Epidermal melanocyte (primary cell): Measurements from ENCODE around the gene AXIN2.
"Not testable (repeated sequence)": the region's sequence is repeated elsewhere in the genome, so short reads cannot be mapped to it uniquely, and the experiment has no call there.

Source experiments
- DNase-seq: peaks from one replicate; pipeline ENCODE4 v3.0.0; 2011; ENCODE audit warnings: low spot score; ENCODE audit not compliant: insufficient read length

Gene AXIN2

DNA sequence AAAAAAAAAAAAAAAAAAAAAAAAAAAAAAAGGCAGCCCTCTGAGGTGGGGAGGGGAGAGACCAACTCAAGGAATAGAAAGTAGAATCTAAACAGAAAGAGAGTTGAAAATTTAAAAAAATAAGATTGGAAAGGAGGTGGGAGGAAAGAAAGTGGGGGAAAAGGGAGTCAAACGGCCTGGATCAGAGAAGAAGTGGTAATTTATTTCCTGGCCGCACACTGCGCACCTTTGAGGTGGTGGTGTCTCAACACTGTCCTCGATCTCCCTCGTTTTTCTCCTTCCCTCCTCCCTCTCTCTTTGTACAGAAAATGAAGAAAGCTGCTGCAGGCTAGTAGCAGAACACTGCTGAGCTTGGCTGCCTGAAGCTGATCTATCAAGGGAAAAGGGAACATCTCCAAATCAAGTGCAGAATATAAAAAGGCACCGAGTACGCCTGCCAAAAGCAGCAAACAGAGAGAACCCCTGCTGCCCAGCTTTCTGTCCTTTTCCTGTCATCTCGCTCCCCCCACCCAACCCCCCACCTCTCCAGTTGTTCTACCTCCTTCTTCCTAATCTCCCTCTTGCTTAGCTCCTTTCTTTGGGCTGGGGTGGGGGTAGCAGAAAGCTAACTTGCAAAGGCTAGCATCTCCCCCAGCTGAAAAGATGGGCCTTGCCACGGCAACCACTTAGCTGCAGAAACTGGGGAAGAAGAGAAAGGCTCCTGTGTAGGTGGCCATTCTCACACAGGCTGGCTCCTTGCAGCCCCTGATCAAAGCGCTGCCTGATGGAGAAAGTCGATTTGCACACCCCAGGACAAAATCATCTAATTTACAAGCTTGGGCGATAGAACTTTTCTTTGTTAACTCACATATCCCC is 22.5 kb downstream of the AXIN2 start:
- DNase-seq, result no peak

DNA sequence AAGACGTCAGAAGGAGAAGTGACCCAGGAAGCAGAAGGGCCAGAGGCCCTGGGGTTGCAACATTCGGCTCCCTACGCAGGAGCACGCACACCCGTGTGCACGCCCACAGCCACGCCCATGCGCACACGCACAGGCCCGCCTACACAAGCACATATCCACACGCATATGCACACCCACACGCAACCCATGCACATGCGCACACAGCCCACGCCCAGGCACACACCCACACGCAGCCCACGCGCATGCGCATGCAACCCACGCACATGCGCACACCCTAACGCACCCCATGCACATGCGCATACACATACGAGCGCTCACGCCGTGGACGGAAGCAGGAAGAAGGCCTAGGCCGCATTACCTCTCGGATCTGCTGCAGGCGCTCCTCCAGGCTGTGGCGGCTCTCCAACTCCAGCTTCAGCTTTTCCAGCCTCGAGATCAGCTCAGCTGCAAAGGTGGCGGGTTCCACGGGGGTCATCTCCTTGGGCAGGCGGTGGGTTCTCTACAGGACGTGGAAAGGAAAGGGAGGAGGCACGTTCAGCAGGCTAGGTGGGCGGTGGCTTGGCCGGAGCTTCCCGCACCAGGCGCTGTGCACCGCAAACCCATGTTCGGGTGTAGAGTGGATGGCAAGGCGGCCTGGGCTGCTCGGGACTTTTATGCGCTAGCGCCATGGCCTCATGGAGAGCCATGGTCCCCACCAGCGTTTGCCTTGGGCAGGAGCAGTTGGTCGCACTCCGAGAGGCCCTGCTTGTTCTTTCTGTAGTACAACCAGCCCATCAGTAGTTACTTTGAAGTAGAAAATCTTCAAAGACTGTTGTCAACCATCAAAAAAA is 23.4 kb downstream of the AXIN2 start:
- DNase-seq, result no peak

DNA sequence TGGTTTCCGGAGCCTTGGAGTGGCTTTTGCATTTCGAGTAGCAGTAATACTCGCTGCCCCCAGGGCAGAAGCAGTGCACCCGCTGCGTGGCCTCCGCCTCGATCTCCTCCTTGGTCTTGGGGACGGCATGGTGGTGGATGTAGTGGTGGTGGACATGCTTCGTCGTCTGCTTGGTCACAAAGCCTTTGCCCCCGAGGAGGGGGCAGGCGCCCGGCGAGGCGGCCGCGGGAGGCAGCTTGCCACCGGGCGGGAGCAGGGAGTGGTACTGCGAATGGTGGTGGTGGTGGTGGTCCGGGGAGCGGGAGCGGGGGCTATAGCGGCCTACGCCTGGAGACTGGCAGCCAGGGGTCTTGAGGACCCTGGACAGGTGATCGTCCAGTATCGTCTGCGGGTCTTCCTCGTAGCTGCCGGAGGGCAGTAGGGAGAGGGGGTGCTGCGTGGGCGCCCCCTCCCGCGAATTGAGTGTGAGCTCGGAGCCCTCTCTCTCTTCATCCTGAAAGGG is 24.1 kb downstream of the AXIN2 start:
- no peak for DNase-seq

DNA sequence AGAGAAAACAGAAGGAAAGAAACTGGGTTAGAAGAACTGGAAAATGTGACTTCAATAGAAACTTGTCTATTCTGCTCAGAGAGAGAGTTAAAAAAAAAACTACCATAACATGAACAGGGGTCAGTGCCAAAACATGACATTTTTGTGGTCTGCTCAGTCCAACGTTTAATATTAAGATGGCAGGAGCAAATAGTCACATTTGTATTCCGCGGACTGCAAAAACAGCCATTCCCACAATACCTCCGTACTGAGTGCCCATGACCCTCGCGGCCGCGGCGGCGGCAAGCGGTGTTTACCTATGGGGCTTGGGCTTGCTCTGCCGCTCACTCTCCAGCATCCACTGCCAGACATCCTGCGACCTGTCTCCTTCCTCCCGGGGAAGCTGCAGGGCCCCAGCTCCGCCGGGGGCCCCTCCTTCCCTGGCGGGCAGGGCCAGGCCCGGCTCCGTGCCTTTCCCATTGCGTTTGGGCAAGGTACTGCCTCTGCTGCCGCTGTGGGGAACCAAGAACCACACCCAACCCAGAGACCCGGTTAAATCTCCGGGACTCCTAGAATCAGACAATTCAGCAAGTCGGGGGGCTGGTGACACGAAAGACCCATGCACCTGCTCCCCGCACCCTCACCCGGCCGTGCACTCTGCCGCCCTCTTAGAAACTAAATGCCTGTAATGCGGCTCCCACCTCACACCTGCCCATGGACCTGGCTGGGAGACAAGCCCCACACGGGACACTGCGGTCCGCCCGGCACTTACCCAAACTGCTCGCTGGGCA is 24.7 kb downstream of the AXIN2 start:
- no peak for DNase-seq

DNA sequence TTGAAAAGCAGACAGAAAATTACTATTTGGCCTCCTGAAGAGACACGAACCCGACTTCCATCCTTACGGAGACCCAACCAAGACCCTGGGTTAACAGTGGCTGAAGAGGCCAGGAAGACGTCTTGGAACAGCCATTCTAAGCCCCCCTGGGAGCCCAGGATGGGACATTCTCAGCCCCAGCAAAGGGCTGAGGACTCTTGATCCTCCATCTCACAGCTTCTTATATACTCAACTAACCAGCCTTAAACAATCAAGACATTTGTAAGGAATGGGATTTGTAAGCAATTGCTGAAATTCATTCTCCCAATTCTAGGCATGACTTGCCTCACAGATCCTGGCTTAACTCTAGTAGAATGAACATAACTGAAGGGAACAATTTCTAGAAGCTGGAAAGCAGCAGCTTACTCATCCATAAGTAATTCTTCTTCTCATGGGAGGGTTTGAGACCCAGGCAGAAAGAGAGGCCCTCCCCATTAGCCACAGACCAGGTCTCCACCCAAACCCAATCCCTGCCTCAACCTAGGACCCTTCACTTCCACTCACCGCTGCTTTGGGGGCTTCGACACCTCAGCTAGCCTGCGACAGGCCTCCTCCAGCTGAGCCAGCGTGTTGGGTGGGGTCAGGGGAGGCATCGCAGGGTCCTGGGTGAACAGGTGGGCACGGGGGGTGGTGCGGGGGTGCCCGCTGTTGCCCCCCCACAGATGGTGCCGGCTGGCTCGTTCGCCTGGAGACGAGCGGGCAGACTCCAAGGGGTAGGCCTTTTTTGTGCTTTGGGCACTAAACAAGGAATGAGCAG is 25.5 kb downstream of the AXIN2 start:
- no peak for DNase-seq

DNA sequence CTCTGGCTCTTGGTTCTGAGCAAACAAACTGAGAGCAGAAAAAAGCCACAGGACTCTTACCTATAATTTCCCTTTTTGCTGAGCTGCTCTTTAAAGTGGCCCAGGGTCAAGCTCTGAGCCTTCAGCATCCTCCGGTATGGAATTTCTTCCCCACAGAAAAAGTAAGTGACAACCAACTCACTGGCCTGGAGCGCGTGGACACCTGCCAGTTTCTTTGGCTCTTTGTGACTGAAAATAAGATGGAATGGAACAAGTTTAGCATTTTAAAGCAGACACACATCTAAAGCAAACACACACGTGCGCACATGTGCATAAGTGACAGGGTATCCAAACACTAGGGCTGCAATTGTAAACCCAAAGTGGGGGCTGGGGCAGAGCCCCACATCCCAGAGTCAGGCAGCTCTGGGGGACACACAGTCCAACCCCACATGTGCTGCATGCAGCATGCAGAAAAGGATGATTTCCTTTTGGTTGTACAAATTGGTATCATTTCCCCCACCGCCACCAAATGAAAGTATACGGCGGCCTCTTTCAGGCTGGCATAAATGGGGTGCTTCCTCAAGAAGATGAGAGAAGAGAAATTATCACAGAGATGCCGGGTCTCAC is 27.5 kb downstream of the AXIN2 start:
- no peak for DNase-seq

DNA sequence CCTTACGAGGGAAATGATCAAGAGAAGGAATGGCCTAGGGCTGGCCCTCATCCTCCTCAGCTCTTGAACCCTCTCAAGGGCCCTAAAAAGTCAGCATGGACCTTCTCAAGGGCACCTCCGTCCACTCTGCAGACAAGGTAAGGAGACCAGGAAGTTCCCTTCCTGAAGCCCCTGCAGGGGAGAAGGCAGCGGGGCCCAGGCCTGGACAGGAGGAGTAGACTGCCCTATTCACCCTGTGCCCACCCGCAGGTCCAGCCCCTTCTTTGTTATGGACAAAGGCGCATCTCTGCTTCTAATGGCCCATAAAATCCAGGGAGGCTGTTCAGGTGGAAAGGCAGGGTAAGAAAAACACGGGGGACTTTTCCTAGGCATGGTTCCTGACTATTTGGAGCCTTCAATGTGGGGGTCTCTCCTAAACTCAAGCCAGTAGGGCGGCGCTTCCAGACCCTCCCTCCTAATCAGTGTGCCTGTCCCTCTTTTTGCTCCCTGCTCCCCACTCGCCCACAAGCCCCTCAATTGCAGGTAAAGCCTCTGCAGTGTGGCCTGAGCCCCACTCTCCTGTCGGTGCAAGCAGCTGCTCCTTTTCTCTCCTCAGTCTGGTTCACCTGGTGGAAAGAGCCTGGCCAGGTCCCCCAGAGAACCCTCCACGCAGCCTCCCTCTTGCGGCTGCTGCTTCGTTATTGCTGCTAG is 28.2 kb downstream of the AXIN2 start:
- no peak for DNase-seq

DNA sequence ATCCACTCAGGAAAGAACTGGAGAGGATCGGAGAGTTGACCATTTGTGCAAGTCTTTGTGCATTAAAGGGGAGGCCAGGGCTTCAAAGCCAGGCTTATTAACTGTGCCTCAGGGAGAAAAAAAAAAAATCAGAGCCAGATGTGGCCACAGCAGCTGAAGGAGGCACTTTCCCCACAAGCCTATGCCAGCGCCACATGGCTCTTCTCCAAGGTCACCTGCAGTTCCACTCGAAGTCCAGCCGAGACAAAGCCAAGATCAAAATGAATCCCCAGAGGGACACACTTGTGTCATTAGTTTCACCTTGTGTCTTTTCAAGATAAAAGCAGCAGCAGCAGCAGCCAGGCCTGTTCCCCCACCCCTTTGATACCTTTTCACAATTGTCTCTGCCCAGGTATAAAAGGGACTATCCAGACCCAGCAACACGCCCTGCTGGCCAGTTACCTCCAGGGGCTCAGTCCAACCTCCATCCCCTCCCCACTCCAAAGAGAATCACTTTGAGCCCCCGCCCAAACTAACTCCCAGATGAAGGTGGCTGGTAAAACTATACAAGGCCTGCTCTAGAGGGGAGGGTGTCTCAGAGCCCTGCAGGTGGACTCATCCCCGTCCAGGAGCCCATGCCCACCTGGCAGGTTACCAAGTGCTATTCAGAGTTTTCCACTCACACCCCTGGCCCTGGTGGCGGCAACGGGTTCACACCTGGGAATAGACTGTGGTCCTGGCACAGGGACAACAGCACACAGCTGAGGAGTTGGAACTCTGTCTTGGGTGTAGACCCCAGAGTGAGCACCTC is 29.2 kb downstream of the AXIN2 start:
- DNase-seq, result no peak

DNA sequence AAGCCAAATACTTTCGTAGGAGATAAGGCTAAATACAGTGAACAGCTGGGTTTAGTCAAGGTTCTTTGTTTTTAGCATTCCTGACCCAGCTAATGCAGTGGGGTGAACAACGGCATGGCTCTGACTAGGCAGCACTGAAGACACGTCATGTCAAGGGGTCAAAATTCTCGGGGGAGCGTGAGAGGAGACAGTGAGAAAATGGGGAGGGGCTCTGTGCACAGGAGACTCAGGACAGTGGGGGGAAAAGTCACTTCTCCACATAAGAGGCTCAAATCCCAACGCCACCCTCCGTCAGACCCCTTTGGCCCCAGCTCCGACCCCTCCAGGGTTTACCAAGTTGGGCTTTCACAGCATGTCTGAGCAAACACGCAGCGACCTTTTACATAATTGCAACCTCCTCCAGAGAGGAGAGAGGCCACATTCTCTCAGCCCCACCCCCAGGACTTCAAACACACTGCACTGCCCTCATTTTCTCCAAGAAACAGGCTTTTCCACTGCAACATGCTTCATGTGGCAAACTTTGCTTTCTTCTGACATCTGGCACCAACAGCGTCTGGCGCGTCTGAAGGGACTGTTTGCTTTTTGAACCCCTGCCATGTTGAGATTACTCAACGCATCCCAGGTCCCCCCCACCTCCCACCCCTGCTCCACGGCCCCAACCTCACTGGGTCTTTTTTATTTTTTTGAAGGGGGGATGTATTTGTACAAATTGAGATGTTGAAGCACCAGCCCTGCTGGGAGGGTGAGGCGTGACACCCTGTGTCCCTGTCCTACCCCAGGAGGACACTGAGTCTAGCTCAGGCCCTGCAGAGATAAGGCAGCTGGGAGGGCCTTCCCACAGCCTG is 30.0 kb downstream of the AXIN2 start:
- peak; percentile 55 for DNase-seq

DNA sequence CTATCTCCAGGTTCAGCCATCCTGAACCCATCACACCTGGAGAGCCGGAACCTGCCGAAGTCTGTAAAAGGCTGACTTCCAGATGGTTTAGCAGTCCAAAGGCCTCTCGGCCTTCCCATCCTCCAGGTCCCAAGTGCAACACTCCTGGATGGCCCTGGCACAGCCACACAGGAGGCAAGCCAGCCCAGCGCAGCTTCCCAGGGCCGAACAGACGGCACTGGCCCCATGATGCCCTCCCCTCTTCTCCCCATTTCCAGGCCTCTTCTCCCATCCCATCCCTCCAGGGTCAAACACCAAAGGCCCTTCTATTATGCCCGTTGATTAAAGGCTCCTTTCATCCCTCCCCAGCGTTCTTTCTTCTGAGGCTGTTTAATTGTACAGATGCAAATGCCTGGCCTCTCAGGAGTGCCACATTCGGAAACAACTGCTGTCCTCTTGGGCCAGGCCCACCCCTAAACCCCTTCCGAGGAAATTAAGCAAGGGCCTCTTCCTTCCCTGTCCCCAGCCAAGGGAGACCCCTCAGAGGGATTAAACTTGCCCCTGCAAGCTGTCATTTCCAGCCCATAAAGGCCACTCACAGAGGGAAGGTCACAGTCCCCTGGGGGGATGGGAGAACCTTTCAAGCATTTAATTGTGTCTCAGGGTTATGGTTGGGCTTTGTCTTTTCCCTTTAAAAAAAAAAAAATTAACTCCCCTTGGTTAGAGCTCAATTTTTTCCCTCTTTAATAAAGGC is 30.8 kb downstream of the AXIN2 start:
- no peak for DNase-seq

DNA sequence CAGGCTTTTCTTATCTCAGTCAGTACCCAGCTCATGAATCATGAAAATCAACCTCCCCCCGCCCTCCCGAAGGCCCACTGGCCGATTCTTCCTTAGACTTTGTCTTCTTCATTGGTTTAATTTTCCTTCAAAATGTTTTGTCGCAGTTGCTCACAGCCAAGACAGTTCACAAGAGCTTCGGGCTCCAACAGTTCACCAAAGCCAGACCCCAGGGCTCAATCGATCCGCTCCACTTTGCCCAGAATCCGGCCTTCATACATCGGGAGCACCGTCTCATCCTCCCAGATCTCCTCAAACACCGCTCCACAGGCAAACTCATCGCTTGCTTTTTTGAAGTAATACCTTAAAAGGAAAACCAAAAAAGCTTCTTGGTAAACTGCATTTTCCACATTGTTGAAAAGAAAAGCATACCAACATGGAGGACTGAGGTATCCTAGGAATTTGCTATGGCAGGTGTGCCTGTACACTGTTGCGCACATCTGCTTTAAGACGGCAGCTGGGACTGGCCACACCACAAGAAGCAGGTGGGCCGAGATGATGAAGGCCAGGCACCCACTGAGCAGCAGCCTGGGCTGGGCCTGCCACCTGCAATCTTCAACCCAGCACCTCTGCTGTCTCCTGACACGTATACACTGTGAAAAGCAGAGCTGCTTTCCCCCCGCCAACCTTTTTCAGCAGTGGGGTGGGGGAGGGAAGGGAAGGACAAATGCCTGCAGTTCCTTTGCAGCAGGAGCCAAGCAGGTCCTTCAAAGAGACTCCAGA is 31.5 kb downstream of the AXIN2 start:
- DNase-seq, result no peak

DNA sequence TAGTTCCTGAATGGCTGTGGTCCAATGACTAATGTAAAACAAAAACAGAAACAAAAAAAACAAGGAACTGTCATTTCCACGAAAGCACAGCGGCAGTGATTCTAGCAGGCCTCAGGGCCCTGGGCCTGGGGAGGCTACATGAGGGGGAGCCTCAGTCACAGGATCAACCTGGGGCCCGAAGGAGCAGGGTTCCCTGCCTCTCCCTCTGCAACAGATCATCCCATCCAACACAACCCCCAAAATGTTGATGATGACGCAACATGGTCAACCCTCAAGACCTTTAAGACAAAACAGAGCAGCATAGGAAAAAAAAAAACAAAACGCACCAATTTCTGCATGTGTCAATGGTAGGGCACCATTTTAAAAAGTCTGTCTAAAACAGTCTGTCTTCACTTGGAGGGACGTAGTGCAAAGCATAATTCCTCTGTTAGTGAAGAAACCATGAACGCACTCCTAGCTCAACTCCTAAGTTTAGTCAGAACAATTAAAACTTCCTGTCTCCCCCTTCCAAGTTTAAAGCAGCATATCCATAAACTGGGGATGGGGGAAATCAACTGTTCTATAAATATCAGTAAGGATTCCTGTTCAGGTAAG is 32.3 kb downstream of the AXIN2 start:
- no peak for DNase-seq

DNA sequence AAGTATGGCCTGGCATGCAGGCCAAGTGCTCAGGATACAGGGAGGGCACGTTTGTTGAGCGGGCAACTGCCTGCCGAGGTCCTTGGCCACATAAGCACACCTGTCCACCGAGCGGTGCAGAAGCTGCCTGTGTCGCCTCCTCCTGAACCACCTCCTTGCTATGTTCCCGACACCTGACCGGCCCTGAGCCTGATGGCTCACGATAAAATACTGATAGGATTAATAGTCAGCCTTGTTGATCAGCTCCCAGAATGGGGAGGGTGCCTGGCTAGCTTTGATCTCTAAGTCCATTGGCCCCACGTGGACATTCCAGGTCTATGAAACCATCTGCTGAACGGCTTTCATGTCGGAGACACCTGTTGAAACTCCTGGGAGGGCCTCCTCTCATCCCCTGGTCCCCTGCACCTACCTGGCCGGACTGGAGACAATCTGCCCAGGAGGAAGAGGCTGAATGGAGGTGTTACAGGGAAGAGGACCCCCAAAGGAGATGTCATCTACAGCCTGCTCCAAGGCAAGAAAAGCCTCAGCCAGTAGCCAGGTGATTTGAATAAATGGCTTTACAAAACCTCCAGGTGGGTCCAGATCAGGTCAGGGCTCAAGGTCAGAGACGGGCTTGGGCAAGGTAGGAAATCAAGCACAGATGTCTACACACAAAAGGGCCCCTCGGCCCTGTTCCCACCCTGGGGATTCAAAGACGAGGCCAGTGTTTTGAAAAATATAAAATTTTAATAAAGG is 33.4 kb downstream of the AXIN2 start:
- DNase-seq, result no peak

DNA sequence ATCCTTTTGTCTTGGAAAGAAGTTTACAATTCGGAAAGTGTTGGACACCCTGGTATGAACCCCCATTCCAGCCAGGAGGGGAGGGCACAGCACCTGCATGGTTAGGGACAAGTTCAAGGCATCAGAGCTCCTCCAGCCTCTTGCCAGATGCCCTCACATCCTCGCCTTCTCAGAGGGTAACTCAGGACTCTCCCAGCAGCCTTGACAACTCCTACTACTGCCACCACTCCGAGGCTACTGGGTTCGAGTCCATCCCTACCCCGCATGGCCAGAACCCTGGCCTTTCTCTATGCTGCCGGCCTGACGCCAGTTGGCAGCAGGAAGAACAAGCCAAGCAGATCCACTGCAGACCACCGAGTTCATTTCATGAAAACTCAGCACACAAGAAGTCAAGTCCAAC is 34.1 kb downstream of the AXIN2 start:
- DNase-seq, result no peak

DNA sequence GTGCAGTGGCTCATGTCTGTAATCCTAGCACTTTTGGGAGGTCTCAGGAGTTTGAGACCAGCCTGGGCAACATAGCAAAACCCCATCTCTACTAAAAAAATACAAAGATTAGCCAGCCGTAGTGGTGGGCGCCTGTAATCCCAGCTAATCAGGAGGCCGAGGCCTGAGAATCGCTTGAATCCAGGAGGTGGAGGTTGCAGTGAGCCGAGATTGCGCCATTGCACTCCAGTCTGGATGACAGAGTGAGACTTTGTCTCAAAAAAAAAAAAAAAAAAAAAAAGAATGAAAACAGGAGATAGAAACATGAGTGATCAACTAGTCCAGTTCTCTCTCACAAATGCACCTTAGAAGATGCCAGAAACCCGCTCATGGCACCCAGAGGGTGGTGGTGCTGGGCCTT is 34.6 kb downstream of the AXIN2 start:
- not testable (repeated sequence) for DNase-seq
